ENCODE data around the gene ZNF507. TPM values are rescaled to one million over a fixed set of nuclear protein-coding genes. Genes with fewer than 3 reads are reported as not detected.

ZNF507 gene
- total and polyA plus RNA-seq, 5 experiments from 2014 or later = 7.9 to 51.5 (median 8.0) TPM

- H3K4me1 Mint-ChIP-seq = peaks cover 3 to 4% (median 3%) of the 10 kb centered on the region in 4 donors
- H3K27ac Mint-ChIP-seq = no peak overlapping the region
- POLR2A ChIA-PET = no interaction called here
- no peak for ATAC-seq
- H3K9me3 Mint-ChIP-seq = peaks cover 0 to 3% (median 0%) of the 10 kb centered on the region in 9 donors
- peaks cover 0 to 20% (median 9%) of the 10 kb centered on the region in 3 donors for H3K36me3 Mint-ChIP-seq
- no peak for DNase-seq
- no peak overlapping the region for H3K4me3 Mint-ChIP-seq
- no peaks in the 10 kb centered on the region for H3K27me3 Mint-ChIP-seq
Observed at GRCh38 chr19:32427536-32427935, 82.1 kb downstream of the ZNF507 start.

GRCh38 chr19:32436692-32437091 is 91.3 kb downstream of the ZNF507 start:
- Mint-ChIP-seq H3K9me3 (no peaks in the 10 kb centered on the region), H3K27me3 (no peaks in the 10 kb centered on the region), H3K36me3 (peaks cover 0 to 52% (median 27%) of the 10 kb centered on the region in 3 donors), H3K4me1 (peaks cover 0 to 2% (median 0%) of the 10 kb centered on the region in 4 donors), H3K27ac (no peak overlapping the region), H3K4me3 (no peak overlapping the region)
- DNase-seq (no peak), ATAC-seq (no peak)
- POLR2A ChIA-PET = no interaction called here

GRCh38 chr19:32437096-32437495 is 91.7 kb downstream of the ZNF507 start:
- H3K36me3 Mint-ChIP-seq = peaks cover 0 to 52% (median 27%) of the 10 kb centered on the region in 3 donors
- H3K27me3 Mint-ChIP-seq = no peaks in the 10 kb centered on the region
- POLR2A ChIA-PET = no interaction called here

More at GRCh38 chr19:32437096-32437495, 91.7 kb downstream of the ZNF507 start:
- Mint-ChIP-seq H3K9me3 (no peaks in the 10 kb centered on the region), H3K4me1 (peaks cover 0 to 2% (median 0%) of the 10 kb centered on the region in 4 donors), H3K4me3 (no peak overlapping the region), H3K27ac (no peak overlapping the region)
- DNase-seq = no peak
- ATAC-seq = no peak

Other genes with a start within 250 kb of the ZNF507 start
- gene DPY19L3, start 60.2 kb downstream of the ZNF507 start, total RNA-seq = 10 to 100 TPM; 23.8 to 24.3 TPM
- 1 to 10 TPM; 2.5 to 4.3 (median 3.9) TPM for gene DPY19L3, start 60.2 kb downstream of the ZNF507 start, polyA plus RNA-seq
- 10 to 100 TPM; 58.9 to 60.7 TPM for gene PDCD5, start 235.6 kb downstream of the ZNF507 start, total RNA-seq
- gene PDCD5, start 235.6 kb downstream of the ZNF507 start, polyA plus RNA-seq = 100 to 1,000 TPM in 2 of 3 donors, 10 to 100 TPM in 1; 99.5 to 117 (median 109) TPM

All from naive thymus-derived CD8-positive, alpha-beta T cell (primary cell).